ENCODE results near the gene CELA3A.
"Not testable (repeated sequence)": the region's sequence is repeated elsewhere in the genome, so short reads cannot be mapped to it uniquely, and the experiment has no call there.

Gene CELA3A

DNA sequence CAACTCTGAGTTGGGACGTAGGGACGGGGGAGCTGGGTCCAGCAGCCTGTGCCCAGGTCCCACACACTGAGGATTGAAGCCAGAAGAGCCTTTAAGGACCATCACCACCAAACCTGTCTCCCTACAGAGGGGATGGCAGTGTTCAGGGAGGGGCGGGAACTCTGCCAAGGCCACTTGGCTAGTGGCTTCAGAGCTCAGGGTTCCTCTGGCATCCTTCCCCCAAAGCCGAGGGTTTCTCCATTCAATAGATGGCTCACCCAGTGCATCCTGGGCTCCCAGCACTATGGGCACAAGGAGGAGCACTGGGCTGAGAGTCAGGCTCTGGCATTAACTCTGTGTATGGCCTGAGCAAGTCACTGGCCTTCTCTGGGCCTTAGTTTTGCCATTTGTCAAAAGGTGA lies 20.2 kb upstream of the CELA3A start:
- not testable (repeated sequence) for DNase-seq (ENCODE audit: low read depth)

DNA sequence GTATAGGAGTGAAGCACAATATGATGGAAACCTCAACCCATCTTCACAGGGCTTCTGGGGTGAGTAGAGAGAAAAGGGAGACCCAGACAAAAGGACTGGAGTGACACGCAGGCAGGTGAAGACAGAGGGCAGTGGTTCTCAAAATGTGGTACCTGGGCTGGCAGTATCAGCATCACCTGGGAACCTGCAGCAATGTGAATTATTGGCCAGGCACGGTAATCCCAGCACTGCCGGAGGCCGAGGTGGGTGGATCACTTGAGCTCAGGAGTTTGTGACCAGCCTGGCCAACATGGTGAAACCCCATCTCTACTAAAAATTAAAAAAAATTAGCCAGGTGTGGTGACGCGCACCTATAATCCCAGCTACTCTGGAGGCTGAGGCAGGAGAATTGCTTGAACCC lies 19.3 kb upstream of the CELA3A start:
- DNase-seq (ENCODE audit: low read depth), result not testable (repeated sequence)

DNA sequence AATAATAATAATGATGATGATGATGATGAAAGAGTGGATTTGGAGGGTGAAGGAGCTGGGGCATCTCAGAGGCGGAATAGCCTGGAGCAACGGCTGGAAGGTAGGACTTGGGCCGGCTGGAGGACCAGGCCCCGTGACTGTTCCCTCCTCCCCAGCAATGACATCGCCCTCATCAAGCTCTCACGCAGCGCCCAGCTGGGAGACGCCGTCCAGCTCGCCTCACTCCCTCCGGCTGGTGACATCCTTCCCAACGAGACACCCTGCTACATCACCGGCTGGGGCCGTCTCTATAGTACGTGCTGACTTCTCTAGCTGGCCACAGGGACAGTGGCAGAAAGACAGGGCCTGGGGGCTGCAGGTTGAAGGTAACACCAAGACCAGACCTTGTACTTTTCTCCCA lies 17.9 kb upstream of the CELA3A start:
- not testable (repeated sequence) for DNase-seq (ENCODE audit: low read depth)

DNA sequence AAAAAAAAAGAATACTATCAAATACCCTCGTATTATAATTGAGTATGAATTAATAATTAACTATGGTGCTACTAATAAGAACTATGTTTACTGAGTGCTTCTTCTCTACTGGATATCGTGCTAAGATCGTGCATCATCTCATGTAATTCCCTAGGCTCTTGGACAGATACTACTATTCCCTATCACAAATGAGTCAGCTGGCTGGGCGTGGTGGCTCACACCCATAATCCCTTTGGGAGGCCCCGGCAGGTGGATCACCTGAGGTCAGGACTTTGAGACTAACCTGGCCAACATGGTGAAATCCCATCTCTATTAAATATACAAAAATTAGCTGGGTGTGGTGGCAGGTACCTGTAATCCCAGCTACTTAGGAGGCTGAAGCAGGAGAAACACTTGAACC lies 15.6 kb upstream of the CELA3A start:
- not testable (repeated sequence) for DNase-seq (ENCODE audit: low read depth)

GRCh38 chr1:21986386-21986785 lies 15.1 kb upstream of the CELA3A start:
- DNase-seq (ENCODE audit: low read depth), result not testable (repeated sequence)

- not testable (repeated sequence) for DNase-seq (ENCODE audit: low read depth)
These were observed 11.6 kb upstream of the CELA3A start for GRCh38 chr1:21989672-21990393.

- not testable (repeated sequence) for DNase-seq (ENCODE audit: low read depth)
These were observed 9.3 kb upstream of the CELA3A start for GRCh38 chr1:21992186-21992585.

GRCh38 chr1:21994716-21995115 lies 6.7 kb upstream of the CELA3A start:
- not testable (repeated sequence) for DNase-seq (ENCODE audit: low read depth)

GRCh38 chr1:21996663-21996970 lies 4.8 kb upstream of the CELA3A start:
- not testable (repeated sequence) for DNase-seq (ENCODE audit: low read depth)

- DNase-seq (ENCODE audit: low read depth), result not testable (repeated sequence)
These were observed 3.4 kb upstream of the CELA3A start for GRCh38 chr1:21997891-21998623.

- DNase-seq (ENCODE audit: low read depth), result not testable (repeated sequence)
These were observed 2.7 kb upstream of the CELA3A start for GRCh38 chr1:21998624-21999294.

DNA sequence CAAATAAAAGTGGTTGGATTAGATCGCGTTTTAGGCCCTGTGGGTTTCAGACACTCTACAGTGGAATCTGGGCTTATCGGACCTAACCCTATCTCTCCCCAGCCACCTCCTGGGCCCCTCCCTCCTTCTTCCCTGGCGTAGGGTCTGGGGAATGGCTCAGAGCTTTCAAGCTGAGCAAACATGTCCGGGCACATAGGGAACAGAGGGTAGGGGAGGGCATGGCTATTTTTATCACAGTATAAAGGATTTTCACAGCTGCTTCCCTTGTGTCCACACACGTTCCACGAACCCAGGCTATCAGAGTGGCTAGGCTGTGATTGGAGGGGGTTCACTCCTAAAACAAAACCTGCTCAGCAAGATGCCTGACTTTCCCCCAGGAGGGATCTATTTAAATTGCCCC lies 1.8 kb upstream of the CELA3A start:
- not testable (repeated sequence) for DNase-seq (ENCODE audit: low read depth)

GRCh38 chr1:22002461-22002860 lies 1.0 kb downstream of the CELA3A start:
- DNase-seq (ENCODE audit: low read depth), result not testable (repeated sequence)

DNA sequence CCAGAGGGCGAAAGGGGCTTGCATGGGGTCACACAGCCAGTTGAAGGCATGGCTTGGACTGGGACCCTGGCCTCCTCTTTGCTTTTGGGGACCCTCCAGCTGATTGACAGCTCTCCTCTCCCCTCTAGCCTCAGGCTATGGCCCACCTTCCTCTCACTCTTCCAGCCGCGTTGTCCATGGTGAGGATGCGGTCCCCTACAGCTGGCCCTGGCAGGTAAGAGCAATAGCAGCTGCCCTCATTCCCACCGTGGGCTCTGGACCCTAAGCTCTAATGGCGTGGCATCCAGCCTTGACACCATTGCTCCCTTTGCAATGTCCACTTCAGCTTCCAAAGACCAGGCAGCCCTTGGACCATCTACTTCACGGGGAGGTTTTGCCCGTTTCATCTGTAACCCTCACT lies 1.4 kb downstream of the CELA3A start:
- DNase-seq (ENCODE audit: low read depth), result not testable (repeated sequence)

- not testable (repeated sequence) for DNase-seq (ENCODE audit: low read depth)
These were observed 2.5 kb downstream of the CELA3A start for GRCh38 chr1:22003959-22004358.

DNA sequence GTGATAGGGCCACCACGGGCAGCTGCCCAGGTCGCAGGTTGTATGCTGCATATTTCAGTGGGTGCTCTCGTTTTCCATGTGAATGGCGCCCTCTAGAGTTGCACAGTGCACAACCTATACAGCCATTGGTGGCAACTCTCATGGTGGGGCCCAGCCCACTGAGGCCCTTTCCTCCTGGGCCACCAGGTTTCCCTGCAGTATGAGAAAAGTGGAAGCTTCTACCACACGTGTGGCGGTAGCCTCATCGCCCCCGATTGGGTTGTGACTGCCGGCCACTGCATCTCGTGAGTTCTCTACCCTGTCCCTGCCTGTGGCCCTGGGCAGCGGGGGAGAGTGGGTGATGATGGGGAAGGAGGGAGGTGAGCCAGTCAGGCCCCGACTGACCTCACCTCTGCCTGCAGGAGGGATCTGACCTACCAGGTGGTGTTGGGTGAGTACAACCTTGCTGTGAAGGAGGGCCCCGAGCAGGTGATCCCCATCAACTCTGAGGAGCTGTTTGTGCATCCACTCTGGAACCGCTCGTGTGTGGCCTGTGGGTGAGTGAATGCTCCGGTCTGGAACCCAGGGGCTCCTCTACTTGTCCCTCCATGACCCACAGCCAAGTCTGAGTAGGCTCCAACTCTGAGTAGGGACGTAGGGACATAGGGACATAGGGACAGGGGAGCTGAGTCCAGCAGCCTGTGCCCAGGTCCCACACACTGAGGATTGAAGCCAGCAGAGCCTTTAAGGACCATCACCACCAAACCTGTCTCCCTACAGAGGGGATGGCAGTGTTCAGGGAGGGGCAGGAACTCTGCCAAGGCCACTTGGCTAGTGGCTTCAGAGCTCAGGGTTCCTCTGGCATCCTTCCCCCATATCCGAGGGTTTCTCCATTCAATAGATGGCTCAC lies 4.0 kb downstream of the CELA3A start:
- DNase-seq (ENCODE audit: low read depth), result not testable (repeated sequence)

DNA sequence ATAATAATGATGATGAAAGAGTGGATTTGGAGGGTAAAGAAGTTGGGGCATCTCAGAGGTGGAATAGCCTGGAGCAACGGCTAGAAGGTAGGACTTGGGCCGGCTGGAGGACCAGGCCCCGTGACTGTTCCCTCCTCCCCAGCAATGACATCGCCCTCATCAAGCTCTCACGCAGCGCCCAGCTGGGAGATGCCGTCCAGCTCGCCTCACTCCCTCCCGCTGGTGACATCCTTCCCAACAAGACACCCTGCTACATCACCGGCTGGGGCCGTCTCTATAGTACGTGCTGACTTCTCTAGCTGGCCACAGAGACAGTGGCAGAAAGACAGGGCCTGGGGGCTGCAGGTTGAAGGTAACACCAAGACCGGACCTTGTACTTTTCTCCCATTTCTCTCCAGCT lies 5.3 kb downstream of the CELA3A start:
- not testable (repeated sequence) for DNase-seq (ENCODE audit: low read depth)

DNA sequence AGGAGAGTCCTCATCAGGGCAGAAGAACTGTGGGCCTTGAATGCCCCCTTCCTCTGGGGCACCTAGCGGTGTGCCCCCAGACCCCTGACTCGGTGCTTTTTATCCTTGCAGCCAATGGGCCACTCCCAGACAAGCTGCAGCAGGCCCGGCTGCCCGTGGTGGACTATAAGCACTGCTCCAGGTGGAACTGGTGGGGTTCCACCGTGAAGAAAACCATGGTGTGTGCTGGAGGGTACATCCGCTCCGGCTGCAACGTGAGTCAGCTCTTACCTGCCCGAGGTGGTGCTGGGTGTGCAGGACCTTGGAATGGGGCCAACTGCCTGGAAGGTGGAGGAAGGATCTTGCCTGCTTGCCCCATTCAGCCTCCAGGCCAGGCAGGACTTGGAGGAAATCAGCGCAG lies 5.8 kb downstream of the CELA3A start:
- not testable (repeated sequence) for DNase-seq (ENCODE audit: low read depth)

- not testable (repeated sequence) for DNase-seq (ENCODE audit: low read depth)
These were observed 8.1 kb downstream of the CELA3A start for GRCh38 chr1:22009566-22009965.

DNA sequence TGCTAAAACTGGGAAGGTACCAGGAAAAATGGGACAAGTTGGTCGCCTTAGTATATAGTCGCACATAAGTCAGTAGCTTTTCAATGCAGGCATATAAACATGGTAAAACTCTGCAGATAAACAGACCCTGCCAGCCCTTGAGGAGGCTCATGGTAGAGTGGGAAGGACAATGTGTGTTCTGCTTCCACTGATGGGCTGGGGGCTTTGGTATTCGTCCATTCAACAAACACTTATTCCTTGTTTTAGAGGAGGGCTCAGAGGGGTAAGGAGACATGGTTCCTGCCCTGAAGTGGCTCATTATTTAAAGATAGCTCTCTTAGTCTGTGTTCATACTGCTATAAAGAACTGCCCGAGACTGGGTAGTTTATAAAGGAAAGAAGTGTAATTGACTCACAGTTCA lies 11.3 kb downstream of the CELA3A start:
- not testable (repeated sequence) for DNase-seq (ENCODE audit: low read depth)

DNA sequence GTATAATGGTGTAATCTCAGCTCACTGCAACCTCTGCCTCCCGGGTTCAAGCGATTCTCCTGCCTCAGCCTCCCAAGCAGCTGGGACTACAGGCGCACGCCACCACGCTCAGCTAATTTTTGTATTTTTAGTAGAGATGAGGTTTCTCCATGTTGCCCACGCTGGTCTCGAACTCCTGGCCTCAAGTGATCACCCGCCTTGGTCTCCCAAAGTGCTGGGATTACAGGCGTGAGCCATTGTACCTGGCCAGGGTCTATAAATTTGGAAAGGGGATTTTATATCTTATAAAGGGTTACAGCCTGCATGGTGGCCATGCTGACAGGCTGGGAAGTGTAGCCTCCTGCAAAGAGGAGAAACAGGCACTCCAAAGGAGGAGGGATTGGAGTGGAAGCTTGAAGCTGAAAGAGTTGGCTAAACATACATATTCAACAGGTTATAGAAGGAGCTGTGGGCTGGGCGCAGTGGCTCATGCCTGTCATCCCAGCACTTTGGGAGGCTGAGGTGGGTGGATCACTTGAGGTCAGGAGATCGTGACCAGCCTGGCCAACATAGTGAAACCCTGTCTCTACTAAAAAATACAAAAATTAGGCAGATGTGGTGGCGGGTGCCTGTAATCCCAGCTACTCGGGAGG lies 13.2 kb downstream of the CELA3A start:
- not testable (repeated sequence) for DNase-seq (ENCODE audit: low read depth)

All from stimulated activated CD8-positive, alpha-beta memory T cell treated with anti-CD3 and anti-CD28 coated beads, Interleukin-4, amount 100 ng/mL, for 24 hours (primary cell).